ENCODE data around the gene ZBTB7B. TPM values are rescaled to one million over a fixed set of nuclear protein-coding genes. Genes with fewer than 3 reads are reported as not detected.

The ZBTB7B gene
- total RNA-seq, 6 experiments from 2014 or later, result 31.1 to 37.1 (median 34.1) TPM

DNA sequence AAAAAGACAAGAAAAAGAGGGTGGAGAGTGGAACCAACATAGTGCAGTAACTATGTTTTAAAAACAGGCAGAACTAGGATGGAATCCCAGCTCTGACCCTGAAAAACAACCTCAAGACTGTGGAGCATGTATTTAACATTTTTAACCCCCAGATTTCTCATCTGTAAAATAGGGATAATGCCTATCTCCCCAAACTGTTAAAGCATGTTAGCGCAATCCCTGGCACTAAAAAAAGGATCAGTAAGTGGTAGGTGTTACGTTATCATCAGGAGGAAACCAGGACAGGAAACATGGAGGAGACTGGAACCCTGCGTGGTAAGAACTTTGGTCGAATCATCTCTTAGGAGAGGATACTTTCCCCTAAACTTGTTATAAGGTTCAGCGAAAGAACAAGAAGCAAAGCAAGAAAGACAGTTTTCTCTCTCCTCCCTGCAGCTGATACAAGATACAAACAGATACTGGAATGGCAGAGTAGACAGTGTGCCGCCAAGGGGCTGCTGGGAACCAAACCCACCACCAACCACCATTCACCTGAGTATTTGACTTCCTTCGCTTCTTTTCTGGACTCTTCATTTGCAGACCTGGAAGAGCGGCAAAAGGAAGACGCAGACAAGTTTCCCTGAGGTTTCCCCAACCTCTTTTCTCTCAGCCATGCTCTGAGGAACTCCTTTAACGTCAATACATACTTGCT, 42.0 kb upstream of the ZBTB7B start:
- TF ChIP-seq, protein P1, sequence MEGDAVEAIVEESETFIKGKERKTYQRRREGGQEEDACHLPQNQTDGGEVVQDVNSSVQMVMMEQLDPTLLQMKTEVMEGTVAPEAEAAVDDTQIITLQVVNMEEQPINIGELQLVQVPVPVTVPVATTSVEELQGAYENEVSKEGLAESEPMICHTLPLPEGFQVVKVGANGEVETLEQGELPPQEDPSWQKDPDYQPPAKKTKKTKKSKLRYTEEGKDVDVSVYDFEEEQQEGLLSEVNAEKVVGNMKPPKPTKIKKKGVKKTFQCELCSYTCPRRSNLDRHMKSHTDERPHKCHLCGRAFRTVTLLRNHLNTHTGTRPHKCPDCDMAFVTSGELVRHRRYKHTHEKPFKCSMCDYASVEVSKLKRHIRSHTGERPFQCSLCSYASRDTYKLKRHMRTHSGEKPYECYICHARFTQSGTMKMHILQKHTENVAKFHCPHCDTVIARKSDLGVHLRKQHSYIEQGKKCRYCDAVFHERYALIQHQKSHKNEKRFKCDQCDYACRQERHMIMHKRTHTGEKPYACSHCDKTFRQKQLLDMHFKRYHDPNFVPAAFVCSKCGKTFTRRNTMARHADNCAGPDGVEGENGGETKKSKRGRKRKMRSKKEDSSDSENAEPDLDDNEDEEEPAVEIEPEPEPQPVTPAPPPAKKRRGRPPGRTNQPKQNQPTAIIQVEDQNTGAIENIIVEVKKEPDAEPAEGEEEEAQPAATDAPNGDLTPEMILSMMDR (IDR thresholded peaks at IDR 0.05), result no peak
- Mint-ChIP-seq H3K36me3 (ENCODE audit: low read depth) (peaks cover 22% of the 10 kb centered on the region), H3K4me1 (ENCODE audit: low read depth) (peaks cover 65% of the 10 kb centered on the region), H3K9me3 (no peaks in the 10 kb centered on the region), H3K27me3 (ENCODE audit: insufficient read depth) (peaks cover 9% of the 10 kb centered on the region; the same call in 1 of the 2 replicates), H3K4me3 (peak overlapping the region; percentile 94), H3K27ac (peak overlapping the region; percentile 81)
- DNase-seq, result no peak

DNA sequence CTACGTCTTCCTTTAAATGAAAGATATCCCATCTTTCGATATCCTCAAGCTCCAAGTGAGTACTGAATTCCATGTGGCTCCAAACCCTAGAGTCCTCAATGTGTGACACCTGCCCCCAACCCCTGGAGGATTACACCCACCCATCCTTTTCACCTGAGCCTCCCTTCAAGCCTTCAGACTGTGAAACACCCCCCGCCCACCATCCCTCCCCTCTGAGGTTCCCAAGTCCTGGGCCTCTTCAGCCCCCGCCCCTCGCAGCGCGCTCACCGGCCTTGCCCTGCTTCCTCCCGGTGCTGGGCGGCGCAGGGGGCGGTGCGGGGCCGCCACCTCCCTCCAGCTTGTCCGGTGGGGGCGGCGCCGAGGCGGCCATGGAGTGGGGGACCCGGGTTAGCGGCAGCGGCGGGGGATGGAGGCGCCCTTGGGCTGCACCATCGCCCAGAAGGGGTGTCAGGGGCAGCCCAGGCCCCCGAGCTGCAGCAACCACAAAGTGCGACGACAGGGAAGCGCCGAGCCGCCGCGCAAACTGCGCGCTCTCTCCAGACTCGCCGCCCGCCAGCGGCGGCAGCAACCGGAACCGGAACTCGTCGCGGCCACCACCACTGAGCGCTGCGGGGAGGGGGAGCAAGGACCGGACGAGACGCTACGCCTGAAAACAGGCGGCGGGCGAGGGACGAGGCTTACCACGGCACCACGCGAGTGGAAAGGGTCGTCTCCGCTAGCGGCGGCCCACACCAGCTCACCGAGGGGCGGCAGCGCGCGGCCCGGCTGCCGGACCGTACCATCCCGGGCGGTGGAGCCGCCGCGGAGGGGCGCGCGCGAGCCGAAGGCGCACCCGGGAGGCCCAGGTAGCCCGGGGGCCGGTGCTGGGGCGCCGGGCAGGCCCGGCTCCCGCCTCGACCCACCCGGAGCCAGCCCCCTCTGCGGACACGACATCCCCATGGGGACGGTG, 41.1 kb upstream of the ZBTB7B start, which contains the start of gene PYGO2:
TSS of gene PYGO2 (minus strand) at position 576 of the 949 bp plus-strand sequence. CDS start at position 370, 206 bp downstream.
- peak within 1 kb of the TSS; percentile 89 for H3K27ac Mint-ChIP-seq
- peaks cover 57% of the 10 kb centered on the region for H3K4me1 Mint-ChIP-seq (ENCODE audit: low read depth)
- TF ChIP-seq, protein P1 (IDR thresholded peaks at IDR 0.05), result peak; percentile 77
- peaks cover 24% of the 10 kb centered on the region for H3K36me3 Mint-ChIP-seq (ENCODE audit: low read depth)
- peak within 1 kb of the TSS; percentile 94 for H3K4me3 Mint-ChIP-seq
- peak; percentile 70 for DNase-seq
- H3K27me3 Mint-ChIP-seq (ENCODE audit: insufficient read depth), result peaks cover 9% of the 10 kb centered on the region; the same call in 1 of the 2 replicates
- no peaks in the 10 kb centered on the region for H3K9me3 Mint-ChIP-seq

DNA sequence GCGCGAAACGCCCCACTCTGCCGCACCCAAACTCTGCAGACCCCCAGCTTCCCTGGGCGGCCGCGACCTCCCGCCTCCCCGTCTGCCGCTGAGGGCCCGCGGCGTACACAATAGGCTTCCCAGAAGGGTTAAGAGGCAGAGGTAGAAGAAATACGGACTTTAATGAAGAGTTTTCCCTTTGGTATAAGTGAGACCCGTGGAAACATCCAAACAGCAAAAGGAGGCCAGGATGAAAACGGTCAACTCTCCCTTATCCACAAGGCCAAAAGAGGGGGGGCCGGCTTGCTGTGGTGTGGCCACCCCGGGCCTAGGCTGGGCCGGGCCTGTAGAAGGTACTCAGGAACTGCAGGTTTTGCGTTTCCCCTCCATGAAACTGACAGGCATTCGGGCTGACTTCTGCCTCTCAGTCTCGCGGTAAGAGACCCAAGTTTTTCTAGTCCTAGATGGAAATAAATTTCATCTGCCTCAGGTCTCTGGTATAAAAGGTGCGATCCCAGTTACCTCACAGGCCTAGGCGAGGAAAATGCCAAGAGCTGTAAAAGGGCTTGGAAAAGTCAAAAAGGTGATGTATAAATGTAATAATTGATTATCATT, 40.3 kb upstream of the ZBTB7B start:
- Mint-ChIP-seq H3K36me3 (ENCODE audit: low read depth) (peaks cover 24% of the 10 kb centered on the region), H3K9me3 (no peaks in the 10 kb centered on the region), H3K27me3 (ENCODE audit: insufficient read depth) (peaks cover 9% of the 10 kb centered on the region), H3K4me3 (peak overlapping the region; percentile 85), H3K27ac (peak overlapping the region; percentile 89), H3K4me1 (ENCODE audit: low read depth) (peaks cover 53% of the 10 kb centered on the region)
- DNase-seq, result no peak
- TF ChIP-seq, protein P1 (IDR thresholded peaks at IDR 0.05), result peak; percentile 16

DNA sequence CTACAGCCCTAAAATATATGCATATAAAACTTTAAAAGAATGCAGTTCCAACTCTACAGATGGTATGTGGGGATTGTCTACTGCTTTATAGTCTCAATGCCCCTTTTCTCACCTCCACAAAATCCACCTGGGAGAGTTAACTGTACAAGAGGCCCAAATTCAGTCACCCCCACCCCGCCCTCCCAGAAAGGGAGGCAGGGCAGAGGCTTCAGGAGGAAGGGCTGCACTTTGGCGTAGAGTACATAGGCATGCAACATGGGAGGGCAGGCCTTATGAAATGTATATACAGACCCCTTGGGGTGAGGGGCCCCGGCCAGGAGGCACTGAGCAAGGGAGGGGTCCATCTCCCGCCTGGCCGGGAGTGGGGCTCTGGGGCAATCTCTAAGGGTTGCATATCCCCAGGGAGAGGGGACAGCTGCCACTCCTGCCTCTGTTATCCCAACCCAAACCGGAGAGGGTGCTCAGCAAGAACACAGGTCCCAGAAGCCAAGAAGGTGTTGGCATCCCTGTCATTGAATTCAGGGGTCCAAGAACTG, 39.7 kb upstream of the ZBTB7B start:
- H3K27ac Mint-ChIP-seq, result peak overlapping the region; percentile 89

More for the DNA sequence above, 39.7 kb upstream of the ZBTB7B start:
- Mint-ChIP-seq H3K27me3 (ENCODE audit: insufficient read depth) (peaks cover 9% of the 10 kb centered on the region), H3K9me3 (no peaks in the 10 kb centered on the region), H3K4me3 (peak overlapping the region; percentile 85), H3K4me1 (ENCODE audit: low read depth) (peaks cover 54% of the 10 kb centered on the region), H3K36me3 (ENCODE audit: low read depth) (peaks cover 26% of the 10 kb centered on the region)
- TF ChIP-seq, protein P1 (IDR thresholded peaks at IDR 0.05), result no peak
- no peak for DNase-seq

Data from HFFc6 (cell line).